PC-3 (cell line): ENCODE results near the gene U2AF1L4. TPM values are rescaled to one million over a fixed set of nuclear protein-coding genes. Genes with fewer than 3 reads are reported as not detected.

Experiments used
- ATAC-seq: fragments of 200-7000 bp; cut with Tn5 transposase; 2 replicates; pipeline ENCODE4 v1.9.1; 2020; ENCODE audit warnings: mild to moderate bottlenecking, moderate library complexity
- BruUV-seq: library from RNA; stranded (reverse); fragments of 400-500 nt; replicated peaks from 2 replicates; lab custom pipeline; 2021; lab: Mats Ljungman, UMichigan
- CTCF ChIA-PET: fragments of 300-600 bp; sonication (Branson Sonifier 250); formaldehyde crosslinking; loops from one replicate; lab custom pipeline; 2022; ENCODE audit warnings: antibody characterized with exemption; lab: Charles Lee
- POLR2A ChIA-PET: fragments of 300-600 bp; sonication (Branson Sonifier 250); formaldehyde crosslinking; loops from one replicate; lab custom pipeline; 2022; ENCODE audit warnings: antibody characterized with exemption; ENCODE audit not compliant: unreplicated experiment; lab: Charles Lee
- DNase-seq: peaks from one replicate; pipeline ENCODE4 v3.0.0-alpha.2; 2015
- H2AFZ ChIP-seq: fragments of 300-600 bp; sonication (generic); 2 replicates; pipeline ENCODE4 v1.6.0; 2016; ENCODE audit warnings: antibody characterized with exemption, low read length
- H3F3A ChIP-seq: fragments of 300-600 bp; sonication (generic); one replicate; pipeline ENCODE4 v1.6.0; 2017; ENCODE audit warnings: antibody characterized with exemption, low read length, control low read depth, mild to moderate bottlenecking; ENCODE audit not compliant: unreplicated experiment
- H3K27ac ChIP-seq: fragments of 300-600 bp; sonication (generic); 2 replicates; pipeline ENCODE4 v1.5.1; 2016; ENCODE audit warnings: mild to moderate bottlenecking, low read length
- H3K27me3 ChIP-seq: fragments of 300-600 bp; sonication (generic); 2 replicates; pipeline ENCODE4 v1.6.1; 2016; ENCODE audit warnings: low read length, mixed read lengths
- H3K36me3 ChIP-seq: fragments of 300-600 bp; sonication (generic); 2 replicates; pipeline ENCODE4 v1.6.1; 2016; ENCODE audit warnings: low read depth, mixed run types, low read length, mixed read lengths
- H3K4me1 ChIP-seq: fragments of 300-600 bp; sonication (generic); 2 replicates; pipeline ENCODE4 v1.5.1; 2016; ENCODE audit warnings: low read length; ENCODE audit not compliant: insufficient read depth
- H3K4me2 ChIP-seq: fragments of 300-600 bp; sonication (generic); 2 replicates; pipeline ENCODE4 v1.6.0; 2016; ENCODE audit warnings: low read length
- H3K4me3 ChIP-seq: fragments of 300-600 bp; sonication (generic); 2 replicates; pipeline ENCODE4 v1.5.1; 2016; ENCODE audit warnings: mild to moderate bottlenecking, low read length, mixed read lengths
- H3K79me2 ChIP-seq: fragments of 300-600 bp; sonication (generic); 2 replicates; pipeline ENCODE4 v1.6.1; 2017; ENCODE audit warnings: low read length, mixed read lengths
- H3K9ac ChIP-seq: fragments of 300-600 bp; sonication (generic); 2 replicates; pipeline ENCODE4 v1.6.0; 2016; ENCODE audit warnings: mild to moderate bottlenecking, low read length
- H3K9me2 ChIP-seq: fragments of 300-600 bp; sonication (generic); replicated peaks from 2 replicates; pipeline ENCODE4 v1.6.1; 2016; ENCODE audit warnings: mixed run types, low read length, mixed read lengths
- H3K9me3 ChIP-seq: fragments of 300-600 bp; sonication (generic); 2 replicates; pipeline ENCODE4 v1.6.1; 2016; ENCODE audit warnings: low read length, mixed read lengths
- H4K20me1 ChIP-seq: fragments of 300-600 bp; sonication (generic); 2 replicates; pipeline ENCODE4 v1.6.1; 2016; ENCODE audit warnings: low read length, mixed read lengths
- CTCF ChIP-seq: fragments of 300-600 bp; sonication (generic); conservative IDR thresholded peaks from 2 replicates; pipeline ENCODE4 v1.5.1; 2017; ENCODE audit warnings: antibody characterized with exemption, low read depth, mild to moderate bottlenecking, low read length
- EZH2 ChIP-seq: fragments of 300-600 bp; sonication (generic); IDR thresholded peaks from one replicate; pipeline ENCODE4 v1.6.1; 2017; ENCODE audit warnings: antibody characterized with exemption, mild to moderate bottlenecking, low read length; ENCODE audit not compliant: unreplicated experiment
- EZH2phosphoT487 ChIP-seq: fragments of 300-600 bp; sonication (generic); IDR thresholded peaks from 2 replicates; pipeline ENCODE4 v1.6.1; 2018; ENCODE audit warnings: mild to moderate bottlenecking, antibody characterized with exemption, low read length, borderline replicate concordance
- intact Hi-C: fragments of 100-400 bp; cut with micrococcal nuclease; formaldehyde crosslinking; loops from 2 replicates; pipeline ENCODE4 v1.9.0; 2023
- total RNA-seq: library from RNA; depleted of rRNA; stranded (reverse); fragments of >200 nt; gene quantifications from 2 replicates; pipeline ENCODE4 v1.2.3, GENCODE V29; 2014

The U2AF1L4 gene
- total RNA-seq, 1 experiment from 2014 or later: 7.8 TPM

- CTCF ChIA-PET: no interaction called here
Observed at GRCh38 chr19:35742121-35742724, 3.0 kb downstream of the U2AF1L4 start, which contains the start of gene IGFLR1. IGFLR1 (minus strand) TSS chr19:35742452; CDS start chr19:35741180, 1,272 bp downstream.

GRCh38 chr19:35741203-35741515, 4.1 kb downstream of the U2AF1L4 start:
- ChIA-PET CTCF (no interaction called here), POLR2A (no interaction called here)
- no peak overlapping the region for H3K27ac ChIP-seq
- DNase-seq: no peak
- no TSS peak for BruUV-seq
- peak overlapping the region; percentile 94 for H3K4me2 ChIP-seq
- peak overlapping the region; percentile 28; the same call in 1 of the 2 replicates for H3K9ac ChIP-seq
- H3F3A ChIP-seq: no peaks in the 10 kb centered on the region
- H2AFZ ChIP-seq: peak overlapping the region; percentile 77
- peaks cover 6% of the 10 kb centered on the region for H3K79me2 ChIP-seq
- intact Hi-C loops: loop anchor here (2.0 kb wide), 1 partner anchor 34 kb away; the partner anchor contains the start of gene ARHGAP33
- peak overlapping the region; percentile 70 for H3K4me3 ChIP-seq
- no peaks in the 10 kb centered on the region for H3K36me3 ChIP-seq
- ATAC-seq: no peak
- TF ChIP-seq EZH2 (no peak), EZH2phosphoT487 (no peak), CTCF (no peak)
- H3K4me1 ChIP-seq: peaks cover 11% of the 10 kb centered on the region
- no peaks in the 10 kb centered on the region for H3K9me2 ChIP-seq
- H4K20me1 ChIP-seq: no peaks in the 10 kb centered on the region
- no peaks in the 10 kb centered on the region for H3K9me3 ChIP-seq
- H3K27me3 ChIP-seq: no peaks in the 10 kb centered on the region

More at GRCh38 chr19:35742121-35742724, 3.0 kb downstream of the U2AF1L4 start, which contains the start of gene IGFLR1:
- H3K4me1 ChIP-seq: peaks cover 18% of the 10 kb centered on the region
- no peaks in the 10 kb centered on the region for H3K27me3 ChIP-seq
- no peaks in the 10 kb centered on the region for H3K9me3 ChIP-seq
- intact Hi-C loops: no loop called here
- ATAC-seq: no peak
- H3K27ac ChIP-seq: no peak within 1 kb of the TSS
- no peak within 1 kb of the TSS for H3K9ac ChIP-seq
- no peaks in the 10 kb centered on the region for H4K20me1 ChIP-seq
- no peak within 1 kb of the TSS for H3K4me2 ChIP-seq
- no peak for DNase-seq
- no TSS peak for BruUV-seq
- H3K4me3 ChIP-seq: no peak within 1 kb of the TSS
- H3F3A ChIP-seq: no peaks in the 10 kb centered on the region
- no peaks in the 10 kb centered on the region for H3K36me3 ChIP-seq
- H3K79me2 ChIP-seq: peaks cover 14% of the 10 kb centered on the region
- TF ChIP-seq EZH2phosphoT487 (no peak), EZH2 (no peak), CTCF (no peak)
- H3K9me2 ChIP-seq: no peaks in the 10 kb centered on the region
- H2AFZ ChIP-seq: no peak within 1 kb of the TSS
- POLR2A ChIA-PET: no interaction called here
